MCF 10A (cell line): ENCODE measurements around the gene RAB10. TPM values are rescaled to one million over a fixed set of nuclear protein-coding genes. Genes with fewer than 3 reads are reported as not detected.

ENCODE experiments used
- Bru-seq: library from RNA; stranded (reverse); fragments of 400-500 nt; gene quantifications from one replicate; lab custom pipeline; 2021; lab: Mats Ljungman, UMichigan
- BruChase-seq, 2 experiments: library from RNA; stranded (reverse); fragments of 400-500 nt; gene quantifications; one replicate each; lab custom pipeline; 2021; lab: Mats Ljungman, UMichigan
- BruUV-seq: library from RNA; stranded (reverse); fragments of 400-500 nt; replicated peaks from 2 replicates; lab custom pipeline; 2021; lab: Mats Ljungman, UMichigan
- CTCF ChIA-PET: fragments of 300-600 bp; sonication (Branson Sonifier 250); formaldehyde crosslinking; extraction: SDS; loops from one replicate; lab custom pipeline; 2021; ENCODE audit warnings: antibody characterized with exemption, inconsistent platforms; lab: Yijun Ruan, JAX
- POLR2A ChIA-PET: fragments of 300-600, 350-650 bp; sonication (Branson Sonifier 250); formaldehyde crosslinking; extraction: SDS; loops from one replicate; lab custom pipeline; 2020; ENCODE audit warnings: antibody characterized with exemption, inconsistent platforms; lab: Yijun Ruan, JAX
- DNase-seq: peaks from one replicate; pipeline ENCODE4 v3.0.0-alpha.2; 2018; ENCODE audit not compliant: unreplicated experiment
- H3K27ac Mint-ChIP-seq: one replicate; pipeline ENCODE4 v1.8.0; 2022; ENCODE audit warnings: mild to moderate bottlenecking, low read depth, mixed read lengths; ENCODE audit not compliant: unreplicated experiment
- H3K27me3 Mint-ChIP-seq: one replicate; pipeline ENCODE4 v1.8.0; 2022; ENCODE audit warnings: mixed read lengths; ENCODE audit not compliant: insufficient read depth, unreplicated experiment
- H3K36me3 Mint-ChIP-seq: one replicate; pipeline ENCODE4 v1.8.0; 2022; ENCODE audit warnings: mild to moderate bottlenecking, moderate library complexity, mixed read lengths; ENCODE audit not compliant: insufficient read depth, unreplicated experiment
- H3K4me1 Mint-ChIP-seq: one replicate; pipeline ENCODE4 v1.8.0; 2022; ENCODE audit warnings: mixed read lengths; ENCODE audit not compliant: insufficient read depth, unreplicated experiment
- H3K4me3 Mint-ChIP-seq: one replicate; pipeline ENCODE4 v1.8.0; 2022; ENCODE audit warnings: mild to moderate bottlenecking, moderate library complexity, mixed read lengths; ENCODE audit not compliant: unreplicated experiment
- H3K9me3 Mint-ChIP-seq: one replicate; pipeline ENCODE4 v1.8.0; 2022; ENCODE audit warnings: mixed read lengths; ENCODE audit not compliant: unreplicated experiment
- intact Hi-C: fragments of 100-400 bp; cut with micrococcal nuclease; formaldehyde crosslinking; loops from 2 replicates; pipeline ENCODE4 v1.14.1; 2022
- long read RNA-seq: library from polyadenylated mRNA; stranded (forward); transcript quantifications from one replicate; pipeline ENCODE4 v2.0.0, GENCODE V29; 2022
- total RNA-seq: library from RNA; stranded (reverse); gene quantifications from 2 replicates; pipeline ENCODE4 v1.2.3, GENCODE V29; 2022
- TF ChIP-seq, protein P1 (sequence below): fragments of 200-600 bp; IDR thresholded peaks from one replicate; pipeline ENCODE4 v1.8.0; 2022; ENCODE audit warnings: antibody characterized with exemption, mild to moderate bottlenecking; ENCODE audit not compliant: unreplicated experiment

RAB10 gene
- total RNA-seq, result 139 and 147 TPM in 2 replicates
- percentile 92 among the genes with signal in this experiment for Bru-seq, nascent RNA
- percentile 93 among the genes with signal in this experiment for BruChase-seq, experiment 1, labeled RNA remaining after a 6-hour chase
- BruChase-seq, experiment 2, labeled RNA remaining after a 2-hour chase, result percentile 90 among the genes with signal in this experiment
- long read RNA-seq, transcript RAB10-201 (6 exons, 3,535 nt), result major isoform, 465 of 490 reads
- long read RNA-seq, partial matches to known transcripts, result 5 of 490 reads
- long read RNA-seq, other reads (novel, unspliced or antisense), result 18 of 490 reads

DNA sequence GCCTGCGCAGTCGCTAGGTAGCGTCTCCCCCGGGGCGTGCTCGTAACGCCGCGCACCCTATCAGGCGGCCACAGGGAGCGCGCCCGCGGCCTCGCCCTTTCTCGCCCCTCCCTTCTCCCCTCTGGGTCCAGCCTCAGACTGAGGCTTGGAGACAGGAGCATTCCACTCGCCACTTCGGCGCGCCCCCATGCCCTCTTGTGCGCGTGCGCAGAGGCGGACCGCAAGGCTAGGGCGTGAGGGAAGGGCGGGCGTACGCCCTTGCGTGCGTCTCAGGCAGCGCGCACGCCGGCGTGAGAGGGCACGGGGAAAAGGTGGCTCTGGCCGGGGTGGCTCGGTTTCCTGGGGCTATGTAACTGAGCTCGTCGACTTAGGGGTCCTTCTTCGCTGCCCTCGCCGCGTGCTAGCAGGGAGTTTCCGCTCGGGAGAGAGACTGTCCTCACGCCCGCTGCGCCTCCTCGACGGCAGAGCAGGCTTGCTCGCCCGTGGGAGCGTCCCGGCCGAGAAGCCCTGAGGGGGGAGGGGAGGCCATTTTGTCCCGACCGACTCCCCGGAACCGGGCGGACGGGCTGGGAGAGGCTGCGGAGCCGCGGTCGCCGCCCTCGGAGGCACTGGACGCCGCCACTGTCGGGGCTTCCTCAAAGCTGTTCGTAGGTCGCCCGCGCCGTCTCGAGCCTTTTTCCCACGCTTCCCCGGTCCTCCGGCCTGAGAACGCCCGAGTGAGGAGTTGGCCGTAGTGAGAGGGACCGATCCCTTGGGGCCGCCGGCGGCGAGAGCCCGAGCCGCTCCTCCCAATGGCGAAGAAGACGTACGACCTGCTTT lies at the start of gene RAB10:
RAB10 (plus strand) TSS at position 267 of the 819 bp plus-strand sequence; CDS start at position 792, 525 bp downstream.
- CTCF ChIA-PET, result interaction anchor here (0.6 to 2.0 kb wide), 10 partner anchors 12 to 1053 kb away, joined by 3 to 6 read pairs (median 4); no protein-coding TSS in a partner anchor
- Mint-ChIP-seq H3K36me3 (peaks cover 48% of the 10 kb centered on the region), H3K27me3 (no peaks in the 10 kb centered on the region), H3K27ac (peak within 1 kb of the TSS; percentile 92), H3K4me3 (peak within 1 kb of the TSS; percentile 96), H3K4me1 (peaks cover 22% of the 10 kb centered on the region), H3K9me3 (no peaks in the 10 kb centered on the region)
- peak; percentile 99 for DNase-seq
- intact Hi-C loops, result loop anchor here (1.0 kb wide), 2 partner anchors 25 to 37 kb away; no protein-coding TSS in a partner anchor
- BruUV-seq, result TSS peak; percentile 60
- POLR2A ChIA-PET, result interaction anchor here (0.6 to 7.4 kb wide), 33 partner anchors 12 to 313 kb away, joined by 3 to 250 read pairs (median 7); partner anchors contain the start of genes ADGRF3, ASXL2, HADHA and HADHB
- TF ChIP-seq, protein P1, sequence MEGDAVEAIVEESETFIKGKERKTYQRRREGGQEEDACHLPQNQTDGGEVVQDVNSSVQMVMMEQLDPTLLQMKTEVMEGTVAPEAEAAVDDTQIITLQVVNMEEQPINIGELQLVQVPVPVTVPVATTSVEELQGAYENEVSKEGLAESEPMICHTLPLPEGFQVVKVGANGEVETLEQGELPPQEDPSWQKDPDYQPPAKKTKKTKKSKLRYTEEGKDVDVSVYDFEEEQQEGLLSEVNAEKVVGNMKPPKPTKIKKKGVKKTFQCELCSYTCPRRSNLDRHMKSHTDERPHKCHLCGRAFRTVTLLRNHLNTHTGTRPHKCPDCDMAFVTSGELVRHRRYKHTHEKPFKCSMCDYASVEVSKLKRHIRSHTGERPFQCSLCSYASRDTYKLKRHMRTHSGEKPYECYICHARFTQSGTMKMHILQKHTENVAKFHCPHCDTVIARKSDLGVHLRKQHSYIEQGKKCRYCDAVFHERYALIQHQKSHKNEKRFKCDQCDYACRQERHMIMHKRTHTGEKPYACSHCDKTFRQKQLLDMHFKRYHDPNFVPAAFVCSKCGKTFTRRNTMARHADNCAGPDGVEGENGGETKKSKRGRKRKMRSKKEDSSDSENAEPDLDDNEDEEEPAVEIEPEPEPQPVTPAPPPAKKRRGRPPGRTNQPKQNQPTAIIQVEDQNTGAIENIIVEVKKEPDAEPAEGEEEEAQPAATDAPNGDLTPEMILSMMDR, result no peak

DNA sequence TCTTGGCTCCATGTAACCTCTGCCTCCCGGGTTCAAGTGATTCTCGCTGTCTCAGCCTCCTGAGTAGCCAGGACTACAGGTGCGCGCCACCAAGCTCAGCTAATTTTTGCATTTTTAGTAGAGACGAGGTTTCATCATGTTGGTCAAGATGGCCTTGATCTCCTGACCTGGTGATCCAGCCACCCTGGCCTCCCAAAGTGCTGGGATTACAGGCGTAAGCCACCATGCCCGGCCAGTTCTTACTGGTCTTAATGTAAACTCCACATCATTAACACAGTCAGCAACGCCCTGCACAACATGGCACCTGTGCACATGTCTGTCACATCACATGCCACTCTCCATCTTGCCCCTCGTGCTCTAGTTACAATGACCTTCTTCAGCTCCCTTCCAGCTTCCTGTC lies 45.8 kb upstream of the RAB10 start:
- Mint-ChIP-seq H3K4me3 (no peak overlapping the region), H3K9me3 (no peaks in the 10 kb centered on the region), H3K27ac (no peak overlapping the region), H3K4me1 (peaks cover 13% of the 10 kb centered on the region), H3K27me3 (no peaks in the 10 kb centered on the region), H3K36me3 (no peaks in the 10 kb centered on the region)
- CTCF ChIA-PET, result interaction anchor here (0.6 to 1.6 kb wide), 3 partner anchors 37 to 172 kb away, joined by 3 to 7 read pairs (median 3); no protein-coding TSS in a partner anchor
- BruUV-seq, result no TSS peak
- intact Hi-C loops, result no loop called here
- TF ChIP-seq, protein P1, result no peak
- no peak for DNase-seq
- POLR2A ChIA-PET, result interaction anchor here (0.7 to 1.6 kb wide), 3 partner anchors 9 to 104 kb away, joined by 3 to 10 read pairs (median 3); partner anchors contain the start of gene RAB10

DNA sequence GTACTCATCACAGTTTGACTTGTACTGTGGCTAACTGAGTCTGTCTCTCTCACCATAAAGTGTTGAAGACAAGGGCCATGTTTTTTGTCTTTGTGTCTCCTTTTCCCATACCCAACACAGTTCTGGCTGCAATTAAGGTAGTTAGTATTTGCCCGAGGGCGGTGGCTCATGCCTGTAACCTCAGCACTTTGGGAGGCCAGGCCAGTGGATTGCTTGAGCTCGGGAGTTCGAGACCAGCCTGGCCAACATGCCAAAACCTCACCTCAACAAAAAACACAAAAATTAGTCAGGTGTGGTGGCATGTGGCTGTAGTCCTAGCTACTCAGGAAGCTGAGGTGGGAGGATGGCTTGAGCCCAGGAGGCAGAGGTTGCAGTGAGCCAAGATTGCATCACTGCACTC lies 44.7 kb upstream of the RAB10 start:
- peaks cover 11% of the 10 kb centered on the region for H3K4me1 Mint-ChIP-seq
- H3K36me3 Mint-ChIP-seq, result no peaks in the 10 kb centered on the region
- ChIA-PET POLR2A (interaction anchor here (0.5 to 4.4 kb wide), 3 partner anchors 10 to 63 kb away, joined by 5 to 73 read pairs (median 10); partner anchors contain the start of gene RAB10), CTCF (interaction anchor here (0.5 to 2.2 kb wide), 4 partner anchors 38 to 156 kb away, joined by 3 to 8 read pairs (median 5); no protein-coding TSS in a partner anchor)
- H3K27ac Mint-ChIP-seq, result no peak overlapping the region
- TF ChIP-seq, protein P1, result no peak
- intact Hi-C loops, result no loop called here
- no peaks in the 10 kb centered on the region for H3K9me3 Mint-ChIP-seq
- BruUV-seq, result no TSS peak
- no peaks in the 10 kb centered on the region for H3K27me3 Mint-ChIP-seq
- no peak overlapping the region for H3K4me3 Mint-ChIP-seq
- no peak for DNase-seq
